ENCODE results near the gene ELOA. TPM values are rescaled to one million over a fixed set of nuclear protein-coding genes. Genes with fewer than 3 reads are reported as not detected.
A peak's percentile ranks its signal among the peaks of the same experiment; 100 is the strongest.

The ELOA gene
- total RNA-seq, 1 donor from 2014 or later, result 16.8 TPM

GRCh38 chr1:23803674-23804073 lies 60.4 kb downstream of the ELOA start:
- FAIRE-seq, result no peak
- Histone ChIP-seq H3K27me3 (ENCODE audit: control insufficient read depth, insufficient read depth, low read length) (no peaks in the 10 kb centered on the region), H3K36me3 (ENCODE audit: control insufficient read depth, insufficient read depth, low read length) (peaks cover 10% of the 10 kb centered on the region), H3K4me3 (ENCODE audit: low read depth, low read length) (no peak overlapping the region)
- DNase-seq (ENCODE audit: low read depth), result no peak
- no peak for TF ChIP-seq CTCF (IDR thresholded peaks at IDR 0.05; ENCODE audit: insufficient read depth, low read length, severe bottlenecking)

GRCh38 chr1:23804183-23804835 lies 61.0 kb downstream of the ELOA start:
- Histone ChIP-seq H3K36me3 (ENCODE audit: control insufficient read depth, insufficient read depth, low read length) (peaks cover 8% of the 10 kb centered on the region), H3K4me3 (ENCODE audit: low read depth, low read length) (no peak overlapping the region), H3K27me3 (ENCODE audit: control insufficient read depth, insufficient read depth, low read length) (no peaks in the 10 kb centered on the region)
- peak; percentile 5 for TF ChIP-seq CTCF (IDR thresholded peaks at IDR 0.05; ENCODE audit: insufficient read depth, low read length, severe bottlenecking)
- FAIRE-seq (peak; percentile 68), DNase-seq (ENCODE audit: low read depth) (no peak)

- Histone ChIP-seq H3K36me3 (ENCODE audit: control insufficient read depth, insufficient read depth, low read length) (peaks cover 8% of the 10 kb centered on the region), H3K4me3 (ENCODE audit: low read depth, low read length) (no peak overlapping the region), H3K27me3 (ENCODE audit: control insufficient read depth, insufficient read depth, low read length) (no peaks in the 10 kb centered on the region)
- DNase-seq (ENCODE audit: low read depth) (no peak), FAIRE-seq (no peak)
- no peak for TF ChIP-seq CTCF (IDR thresholded peaks at IDR 0.05; ENCODE audit: insufficient read depth, low read length, severe bottlenecking)
These were observed 61.8 kb downstream of the ELOA start for GRCh38 chr1:23805025-23805424.

- no peak for TF ChIP-seq CTCF (IDR thresholded peaks at IDR 0.05; ENCODE audit: insufficient read depth, low read length, severe bottlenecking)
- Histone ChIP-seq H3K36me3 (ENCODE audit: control insufficient read depth, insufficient read depth, low read length) (peaks cover 8% of the 10 kb centered on the region), H3K27me3 (ENCODE audit: control insufficient read depth, insufficient read depth, low read length) (no peaks in the 10 kb centered on the region), H3K4me3 (ENCODE audit: low read depth, low read length) (no peak overlapping the region)
- DNase-seq (ENCODE audit: low read depth), result no peak
- FAIRE-seq, result no peak
These were observed 63.0 kb downstream of the ELOA start for GRCh38 chr1:23806280-23806679.

- no peak for TF ChIP-seq CTCF (IDR thresholded peaks at IDR 0.05; ENCODE audit: insufficient read depth, low read length, severe bottlenecking)
- H3K27me3 ChIP-seq (ENCODE audit: control insufficient read depth, insufficient read depth, low read length), result no peaks in the 10 kb centered on the region
- DNase-seq (ENCODE audit: low read depth), result no peak
- FAIRE-seq, result peak; percentile 55
- peaks cover 9% of the 10 kb centered on the region for H3K36me3 ChIP-seq (ENCODE audit: control insufficient read depth, insufficient read depth, low read length)
- H3K4me3 ChIP-seq (ENCODE audit: low read depth, low read length), result no peak overlapping the region
These were observed 64.2 kb downstream of the ELOA start for GRCh38 chr1:23807453-23807852.

- no peak for FAIRE-seq
- peaks cover 10% of the 10 kb centered on the region for H3K36me3 ChIP-seq (ENCODE audit: control insufficient read depth, insufficient read depth, low read length)
- peak; percentile 94 for TF ChIP-seq CTCF (IDR thresholded peaks at IDR 0.05; ENCODE audit: insufficient read depth, low read length, severe bottlenecking)
- DNase-seq (ENCODE audit: low read depth), result peak; percentile 51
- no peaks in the 10 kb centered on the region for H3K27me3 ChIP-seq (ENCODE audit: control insufficient read depth, insufficient read depth, low read length)
- H3K4me3 ChIP-seq (ENCODE audit: low read depth, low read length), result no peak overlapping the region
These were observed 66.5 kb downstream of the ELOA start for GRCh38 chr1:23809751-23810171.

All from bronchial epithelial cell (primary cell).